ENCODE results near the gene SLC46A1. TPM values are rescaled to one million over a fixed set of nuclear protein-coding genes. Genes with fewer than 3 reads are reported as not detected.

SLC46A1 gene
- total and polyA plus RNA-seq, 2 donors (not counting 1 experiment from before 2014, with no cell fraction given): 2.5 to 4.3 TPM

GRCh38 chr17:28394337-28395116, 11.5 kb downstream of the SLC46A1 start:
- CTCF ChIA-PET: no interaction called here
- Histone ChIP-seq H3K79me2 (ENCODE audit: control insufficient read depth, insufficient read depth, low read length) (no peaks in the 10 kb centered on the region), H3K27me3 (replicated peaks in 1 of 4; ENCODE audit: control extremely low read depth in 1 of 4, control insufficient read depth in 3 of 4, insufficient read depth in 4 of 4, low read length in 3 of 4) (no peaks in the 10 kb centered on the region), H3K9ac (ENCODE audit: low read length) (no peak overlapping the region), H3K27ac (ENCODE audit: low read length in 2 of 2) (no peak overlapping the region), H4K20me1 (ENCODE audit: control insufficient read depth, insufficient read depth, low read length, poor library complexity, severe bottlenecking) (no peaks in the 10 kb centered on the region), H3K4me2 (replicated peaks; ENCODE audit: low read depth, low read length, poor library complexity, severe bottlenecking) (no peak overlapping the region), H3K4me1 (ENCODE audit: control insufficient read depth in 2 of 2, insufficient read depth in 2 of 2, low read length in 2 of 2) (no peaks in the 10 kb centered on the region), H3K9me3 (ENCODE audit: control extremely low read depth in 1 of 3, control insufficient read depth in 2 of 3, insufficient read depth in 1 of 3, low read length in 2 of 3) (no peaks in the 10 kb centered on the region), H3K36me3 (replicated peaks in 1 of 2; ENCODE audit: control extremely low read depth in 1 of 2, control insufficient read depth in 1 of 2, extremely low read depth in 1 of 2, insufficient read depth in 2 of 2, low read length in 1 of 2) (peaks cover 0 to 32% of the 10 kb centered on the region in 2 experiments), H2AFZ (ENCODE audit: insufficient read depth, low read depth, low read length, poor library complexity, severe bottlenecking) (no peak overlapping the region), H3K4me3 (ENCODE audit: control extremely low read depth in 1 of 5, extremely low read depth in 1 of 5, insufficient read depth in 1 of 5, low read depth in 2 of 5, low read length in 4 of 5) (no peak overlapping the region)
- DNase-seq: no peak
- Mint-ChIP-seq H3K9me3 (ENCODE audit: insufficient read depth) (no peaks in the 10 kb centered on the region), H3K27me3 (no peaks in the 10 kb centered on the region), H3K4me3 (no peak overlapping the region), H3K4me1 (peaks cover 3% of the 10 kb centered on the region), H3K27ac (no peak overlapping the region)
- ATAC-seq (ENCODE audit: low read depth): no peak
- POLR2A ChIA-PET: no interaction called here
- TF ChIP-seq CTCF (IDR thresholded peaks at IDR 0.05) (no peak), EZH2 (IDR thresholded peaks at IDR 0.05; ENCODE audit: borderline replicate concordance, insufficient read depth, low read depth, low read length, poor library complexity, severe bottlenecking) (no peak)
- WGBS (ENCODE audit: insufficient coverage): 86% methylated on average over 2 of the region's 7 CpGs
- intact Hi-C loops (cut with micrococcal nuclease): no loop called here

GRCh38 chr17:28392491-28392890, 13.5 kb downstream of the SLC46A1 start:
- Mint-ChIP-seq H3K4me3 (no peak overlapping the region), H3K27me3 (no peaks in the 10 kb centered on the region), H3K27ac (no peak overlapping the region), H3K9me3 (ENCODE audit: insufficient read depth) (no peaks in the 10 kb centered on the region), H3K4me1 (no peaks in the 10 kb centered on the region)
- intact Hi-C loops (cut with micrococcal nuclease): no loop called here
- H3K9me3 ChIP-seq (ENCODE audit: control extremely low read depth in 1 of 3, control insufficient read depth in 2 of 3, insufficient read depth in 1 of 3, low read length in 2 of 3): no peaks in the 10 kb centered on the region
- DNase-seq (no peak), ATAC-seq (ENCODE audit: low read depth) (no peak)
- CTCF ChIA-PET: no interaction called here
- TF ChIP-seq EZH2 (IDR thresholded peaks at IDR 0.05; ENCODE audit: borderline replicate concordance, insufficient read depth, low read depth, low read length, poor library complexity, severe bottlenecking): no peak
- no peak for TF ChIP-seq CTCF (IDR thresholded peaks at IDR 0.05)
- no peak overlapping the region for H2AFZ ChIP-seq (ENCODE audit: insufficient read depth, low read depth, low read length, poor library complexity, severe bottlenecking)
- no peaks in the 10 kb centered on the region for H3K4me1 ChIP-seq (ENCODE audit: control insufficient read depth in 2 of 2, insufficient read depth in 2 of 2, low read length in 2 of 2)
- POLR2A ChIA-PET: no interaction called here
- H3K27ac ChIP-seq (ENCODE audit: low read length in 2 of 2): no peak overlapping the region
- H3K79me2 ChIP-seq (ENCODE audit: control insufficient read depth, insufficient read depth, low read length): no peaks in the 10 kb centered on the region
- no peaks in the 10 kb centered on the region for H4K20me1 ChIP-seq (ENCODE audit: control insufficient read depth, insufficient read depth, low read length, poor library complexity, severe bottlenecking)
- H3K4me3 ChIP-seq (ENCODE audit: control extremely low read depth in 1 of 5, extremely low read depth in 1 of 5, insufficient read depth in 1 of 5, low read depth in 2 of 5, low read length in 4 of 5): no peak overlapping the region
- WGBS (ENCODE audit: insufficient coverage): 100% methylated on average over 5 of the region's 10 CpGs
- no peak overlapping the region for H3K9ac ChIP-seq (ENCODE audit: low read length)
- peaks cover 1 to 44% of the 10 kb centered on the region in 2 experiments for H3K36me3 ChIP-seq (replicated peaks in 1 of 2; ENCODE audit: control extremely low read depth in 1 of 2, control insufficient read depth in 1 of 2, extremely low read depth in 1 of 2, insufficient read depth in 2 of 2, low read length in 1 of 2)
- no peaks in the 10 kb centered on the region for H3K27me3 ChIP-seq (replicated peaks in 1 of 4; ENCODE audit: control extremely low read depth in 1 of 4, control insufficient read depth in 3 of 4, insufficient read depth in 4 of 4, low read length in 3 of 4)
- no peak overlapping the region for H3K4me2 ChIP-seq (replicated peaks; ENCODE audit: low read depth, low read length, poor library complexity, severe bottlenecking)
